IPS-18c (cell line): ENCODE measurements around the gene SLC6A17.

Experiments
- H3K4me3 ChIP-seq: 2 replicates; pipeline ENCODE4 v1.7.0; 2013; ENCODE audit warnings: low read depth, mild to moderate bottlenecking, low read length, moderate library complexity; ENCODE audit not compliant: insufficient read depth
- H3K9me3 ChIP-seq: one replicate; pipeline ENCODE4 v1.6.1; 2013; ENCODE audit warnings: mild to moderate bottlenecking, low read length, moderate library complexity; ENCODE audit not compliant: control insufficient read depth, insufficient read depth

SLC6A17 gene

DNA sequence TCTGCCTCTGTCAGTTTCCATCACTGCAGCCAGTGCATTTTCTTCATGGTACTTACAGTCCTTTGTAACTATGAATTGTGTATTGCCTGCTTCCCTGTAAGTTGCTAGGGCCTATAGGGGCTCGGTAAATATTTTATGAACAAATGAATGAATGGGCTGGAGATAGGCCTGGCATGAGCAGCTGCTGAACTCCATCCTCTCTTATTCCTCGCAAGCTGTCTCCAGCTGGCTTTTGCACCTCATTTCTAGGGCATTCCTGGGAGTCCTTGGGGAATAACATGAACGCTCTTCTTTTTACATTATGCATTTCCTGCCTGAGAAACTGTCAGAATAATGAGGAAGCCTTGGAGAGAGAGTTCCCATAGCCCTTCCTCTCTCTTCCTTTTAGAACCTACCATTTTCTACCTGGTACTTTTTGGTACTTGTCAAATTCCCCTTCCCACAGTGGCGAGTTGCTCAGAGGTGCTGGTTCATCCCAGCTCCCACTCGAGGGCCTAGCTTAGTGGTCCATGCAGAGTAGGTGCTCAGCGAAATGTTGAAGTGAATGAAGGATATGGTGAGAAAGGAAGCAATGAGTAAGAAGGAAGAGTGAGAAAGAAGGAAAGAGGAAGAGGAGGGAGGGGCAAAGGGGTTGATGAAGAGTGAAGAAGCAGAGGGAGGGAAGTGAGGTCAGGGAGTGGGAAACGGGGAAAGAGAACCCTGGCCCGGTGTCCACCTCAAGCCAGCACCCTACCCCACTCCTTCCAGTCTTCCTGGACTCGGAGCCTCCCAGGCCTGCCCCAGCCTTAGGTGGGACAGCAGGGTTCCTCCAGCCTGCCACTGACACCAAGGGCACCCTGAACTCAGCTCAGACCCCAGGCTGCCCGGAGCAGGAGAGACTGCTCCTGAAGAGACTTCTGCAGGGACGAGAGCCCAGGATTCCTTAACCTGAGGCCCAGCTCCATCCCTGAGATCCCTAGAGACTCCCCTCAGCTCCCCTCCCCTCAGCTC is 89.4 kb downstream of the SLC6A17 start:
- Histone ChIP-seq H3K4me3 (no peak overlapping the region), H3K9me3 (peaks cover 6% of the 10 kb centered on the region)

DNA sequence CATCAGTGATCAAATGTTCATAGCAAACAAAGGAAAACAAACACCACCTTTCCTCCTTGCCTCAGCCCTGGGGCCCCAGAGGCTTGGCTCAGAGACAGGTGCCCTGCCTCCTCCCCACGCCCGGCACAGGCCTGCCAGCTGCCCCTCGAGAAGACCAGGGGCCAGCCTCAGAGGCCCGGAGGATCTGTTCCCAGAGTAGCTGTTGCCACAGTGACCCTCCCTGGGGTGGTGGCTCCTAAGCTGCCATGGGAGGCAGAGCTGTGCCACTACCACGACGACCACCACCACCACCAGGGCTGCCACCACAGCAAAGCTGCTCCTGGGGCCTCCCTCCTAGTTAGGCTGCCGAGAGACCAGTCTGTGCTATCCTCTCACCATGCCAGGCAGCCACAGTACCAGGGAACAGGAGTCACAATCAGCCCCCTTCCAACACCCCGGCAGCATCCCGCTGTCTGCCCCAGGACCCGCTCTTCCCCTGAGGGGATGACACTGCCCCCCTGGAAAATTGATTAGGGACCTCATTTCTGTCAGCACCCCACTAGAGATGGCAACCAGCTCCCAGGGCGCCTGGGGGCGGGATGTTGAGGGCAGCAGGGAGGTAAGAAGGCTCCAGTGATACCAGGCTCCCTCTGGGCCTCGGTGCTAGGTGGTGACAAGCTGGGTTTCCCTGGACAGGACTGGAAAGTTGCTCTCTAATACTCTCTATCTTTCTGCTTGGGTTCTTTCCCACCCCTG is 90.3 kb downstream of the SLC6A17 start:
- Histone ChIP-seq H3K4me3 (no peak overlapping the region), H3K9me3 (peaks cover 2% of the 10 kb centered on the region)

DNA sequence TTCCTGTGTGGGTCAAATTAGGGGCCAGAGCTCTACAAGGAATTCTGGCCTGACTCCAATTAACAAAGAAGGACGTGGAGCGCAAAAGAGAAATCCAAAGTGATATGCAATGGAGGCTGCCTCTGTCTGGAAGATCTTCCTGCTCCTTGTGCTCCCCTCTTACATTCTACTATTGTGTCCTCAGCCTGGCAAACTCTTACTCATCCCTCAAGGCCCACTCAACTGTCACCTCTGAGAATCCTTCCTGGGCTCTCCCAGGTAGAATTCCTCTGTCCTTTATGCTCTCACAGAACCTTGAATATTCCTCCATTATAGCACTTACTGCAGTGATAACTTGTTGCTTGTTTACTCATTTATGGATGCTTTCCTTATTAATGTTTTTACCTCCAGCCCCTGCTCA is 91.2 kb downstream of the SLC6A17 start:
- no peak overlapping the region for H3K4me3 ChIP-seq

DNA sequence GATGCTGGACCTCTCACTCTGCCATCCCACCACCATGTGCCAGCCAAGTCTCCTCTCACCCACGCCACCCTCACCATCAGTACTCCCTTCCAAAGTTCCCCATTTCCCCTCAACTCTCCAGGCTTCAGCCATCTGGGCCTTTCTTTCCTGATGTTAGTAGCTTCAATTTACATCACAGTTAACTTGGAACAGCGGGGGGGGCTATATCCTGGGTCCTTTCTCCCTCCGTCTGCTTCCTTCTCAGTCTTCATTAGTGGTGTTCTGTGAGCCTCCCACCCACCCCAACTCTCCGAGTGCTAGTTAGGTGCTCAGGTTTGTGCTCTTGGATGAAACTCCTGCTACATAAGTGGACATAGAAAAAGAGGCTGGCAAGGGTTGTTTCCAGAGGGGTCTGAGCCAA is 91.8 kb downstream of the SLC6A17 start:
- Histone ChIP-seq H3K4me3 (no peak overlapping the region; the same call in 1 of the 2 replicates), H3K9me3 (peaks cover 2% of the 10 kb centered on the region)

More for the DNA sequence above, 91.2 kb downstream of the SLC6A17 start:
- H3K9me3 ChIP-seq, result peaks cover 2% of the 10 kb centered on the region

DNA sequence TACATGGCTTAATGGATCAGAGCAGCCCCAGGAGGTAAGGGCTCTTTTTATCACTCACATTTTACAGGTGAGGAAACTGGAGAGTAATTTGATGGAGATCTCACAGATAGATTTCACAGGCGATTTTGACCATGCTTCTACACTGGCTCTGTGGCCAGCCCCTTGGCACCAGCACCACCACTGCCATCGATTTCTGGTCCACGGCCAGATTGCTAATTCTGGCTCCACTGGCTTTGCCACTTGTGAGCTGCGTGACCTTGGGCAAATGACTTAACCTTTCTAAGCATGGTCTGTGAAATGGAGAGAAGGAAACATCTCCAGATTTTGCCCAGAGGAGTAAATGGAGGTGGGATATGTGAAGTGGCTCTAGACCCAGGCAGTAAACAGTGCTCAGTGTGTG is 92.4 kb downstream of the SLC6A17 start:
- H3K4me3 ChIP-seq, result no peak overlapping the region
- peaks cover 2% of the 10 kb centered on the region for H3K9me3 ChIP-seq

DNA sequence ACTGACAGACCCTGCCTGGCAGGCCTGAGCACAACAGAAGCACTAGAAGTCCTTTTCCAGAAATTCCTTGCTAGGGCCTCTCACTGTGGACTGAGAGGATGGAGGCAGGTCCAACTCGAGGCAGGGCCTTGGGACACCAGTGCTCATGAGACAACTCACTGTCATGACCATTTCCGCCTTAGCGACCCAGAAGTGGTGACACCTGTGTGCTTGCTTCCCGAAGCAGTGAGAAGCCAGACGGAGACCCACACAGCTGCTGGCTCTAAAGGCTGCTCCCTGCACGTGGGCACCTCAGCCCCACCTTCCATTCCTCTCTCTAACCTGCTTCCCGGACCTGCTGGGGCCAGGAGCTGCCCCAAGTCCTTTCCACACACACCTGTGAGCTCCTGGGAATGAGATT is 92.9 kb downstream of the SLC6A17 start:
- Histone ChIP-seq H3K9me3 (peaks cover 2% of the 10 kb centered on the region), H3K4me3 (peak overlapping the region; percentile 16; the same call in 1 of the 2 replicates)

DNA sequence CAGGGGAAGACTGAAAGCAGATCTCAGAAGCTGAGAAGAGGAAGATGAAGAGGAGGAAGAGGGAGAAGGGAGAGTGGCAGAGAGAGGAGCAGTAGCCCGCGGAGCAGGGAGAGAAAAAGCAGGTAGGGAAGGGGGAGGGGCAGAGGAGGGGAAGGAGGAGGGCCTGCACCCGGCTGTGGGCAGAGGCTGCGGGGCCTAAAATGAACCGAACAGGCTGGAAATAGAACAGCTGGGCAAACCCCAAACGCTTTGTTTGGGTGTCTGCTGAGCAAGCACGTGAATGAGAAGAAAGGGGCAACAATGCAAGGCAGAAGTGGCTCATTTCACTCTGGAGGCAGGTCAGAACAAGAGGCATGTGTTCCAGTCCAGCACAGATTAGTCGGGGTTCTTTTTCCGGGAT is 93.3 kb downstream of the SLC6A17 start:
- peak overlapping the region; percentile 16 for H3K4me3 ChIP-seq
- H3K9me3 ChIP-seq, result peaks cover 2% of the 10 kb centered on the region

DNA sequence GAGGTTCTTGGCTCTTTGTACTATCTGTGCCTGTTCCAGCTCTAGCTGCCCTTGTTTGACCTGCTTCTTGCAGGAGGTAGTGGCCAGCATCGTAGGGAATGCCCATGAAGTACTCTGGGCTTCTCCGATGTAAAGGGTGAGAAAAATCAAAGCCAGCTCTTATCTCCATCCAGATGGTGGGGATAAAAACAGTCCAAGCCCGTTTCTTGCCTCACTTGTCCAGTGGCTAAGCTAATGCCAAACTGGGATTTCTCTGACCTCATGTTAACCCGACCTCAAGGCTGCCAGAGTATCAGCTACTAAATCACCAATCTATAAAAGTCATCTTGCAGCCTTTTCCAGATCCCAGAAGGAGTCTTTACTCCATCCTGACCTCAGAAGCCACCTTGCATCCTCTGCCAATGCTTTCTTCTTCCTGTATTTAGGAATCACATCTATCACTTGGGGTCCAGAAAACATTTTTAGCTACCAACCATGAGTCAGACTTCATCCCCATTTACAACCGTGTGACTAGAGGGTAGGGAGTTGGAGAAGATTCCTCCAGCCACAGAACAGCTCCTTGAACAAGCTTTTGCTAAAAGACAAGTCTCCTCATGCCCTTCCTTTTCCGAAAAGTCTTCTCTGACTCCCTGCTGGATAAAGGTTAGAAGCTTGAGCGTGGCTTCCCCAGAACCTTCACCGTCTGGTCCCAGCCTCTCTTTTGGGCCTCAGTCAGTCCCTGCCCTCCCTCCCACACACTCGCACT is 95.8 kb downstream of the SLC6A17 start:
- Histone ChIP-seq H3K9me3 (peaks cover 2% of the 10 kb centered on the region), H3K4me3 (no peak overlapping the region)

DNA sequence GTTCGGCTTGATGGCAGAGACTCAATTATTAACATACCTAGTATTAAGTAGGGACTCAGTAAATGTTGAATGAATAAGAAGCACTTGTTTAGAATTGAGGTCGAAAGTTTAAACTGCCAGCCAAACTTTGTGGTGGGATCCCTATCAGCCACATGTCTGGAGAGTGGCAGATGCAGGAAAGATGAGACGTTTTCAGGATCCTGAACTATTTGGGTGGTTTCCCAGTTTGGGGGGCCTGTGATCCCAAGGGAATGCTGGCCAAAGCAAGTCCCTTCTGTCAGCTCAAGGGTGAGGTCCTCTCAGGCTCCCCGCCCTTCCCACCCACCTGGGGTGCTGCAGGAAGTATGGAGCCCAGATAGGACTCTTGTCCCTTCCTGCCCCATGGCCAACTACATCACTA is 98.5 kb downstream of the SLC6A17 start:
- peaks cover 6% of the 10 kb centered on the region for H3K9me3 ChIP-seq
- no peak overlapping the region for H3K4me3 ChIP-seq

DNA sequence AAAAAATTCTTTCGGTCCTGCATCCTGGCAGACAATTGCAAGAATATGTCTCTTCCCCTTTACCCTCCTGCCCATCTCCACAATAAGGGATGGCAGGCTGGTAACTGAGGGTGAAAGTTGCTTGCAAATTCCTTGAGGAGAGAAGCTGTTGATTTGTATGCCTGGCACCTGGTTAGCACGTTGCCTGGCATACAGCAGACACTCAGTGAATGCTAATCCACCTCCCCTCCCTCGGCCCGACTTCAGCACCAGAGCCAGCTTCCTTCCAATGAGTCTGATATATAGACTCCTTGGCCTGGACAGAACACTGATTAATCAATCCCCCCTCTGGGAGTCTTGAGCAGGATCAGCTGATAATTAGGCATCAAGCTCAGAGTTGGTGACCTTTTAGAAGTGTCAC is 99.0 kb downstream of the SLC6A17 start:
- H3K9me3 ChIP-seq, result peaks cover 8% of the 10 kb centered on the region
- no peak overlapping the region for H3K4me3 ChIP-seq

DNA sequence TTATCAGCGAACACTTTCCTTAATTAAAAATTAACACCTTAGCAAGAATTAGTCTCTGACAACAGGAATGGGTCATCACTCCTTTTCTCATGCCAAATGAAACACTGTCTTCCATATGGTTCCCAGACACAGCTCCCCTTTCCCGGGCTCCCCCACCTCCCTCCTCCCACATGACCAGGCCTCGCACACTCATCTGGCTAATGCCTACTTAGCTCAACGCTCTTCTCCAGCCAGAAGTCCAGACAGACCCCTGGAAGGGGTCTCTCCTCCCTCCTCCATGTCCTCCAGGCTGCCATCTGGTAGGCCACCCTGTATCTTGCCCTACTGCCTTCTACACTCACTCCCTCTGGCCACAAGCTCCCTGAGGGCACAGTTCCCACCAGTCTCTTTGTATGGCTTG is 99.7 kb downstream of the SLC6A17 start:
- H3K4me3 ChIP-seq, result no peak overlapping the region
- peaks cover 8% of the 10 kb centered on the region for H3K9me3 ChIP-seq

DNA sequence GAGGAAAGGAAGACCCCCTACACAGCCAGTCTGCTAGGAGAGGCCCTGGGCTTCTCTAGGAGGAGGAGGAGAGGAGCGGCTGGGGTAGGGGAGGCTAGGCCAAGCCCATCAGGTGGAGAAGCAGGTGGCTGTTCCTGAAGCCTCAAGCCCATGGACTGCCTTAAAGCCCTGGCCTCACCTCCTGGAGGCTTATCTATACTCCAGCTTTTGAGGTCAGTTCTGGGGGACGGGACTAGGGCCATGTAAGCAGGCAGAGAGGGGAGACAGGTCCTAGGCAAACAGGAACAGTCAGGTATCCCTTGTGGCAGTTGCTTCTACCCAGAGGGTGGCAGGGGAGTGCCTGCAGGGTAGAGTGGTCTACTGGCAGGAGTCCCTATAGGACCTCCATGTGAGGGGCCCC is 100.5 kb downstream of the SLC6A17 start:
- Histone ChIP-seq H3K4me3 (no peak overlapping the region), H3K9me3 (peaks cover 8% of the 10 kb centered on the region)
